Muscle layer of duodenum (tissue), 2 donors: ENCODE results near the gene SPIN2B.
"Not testable (repeated sequence)": the region's sequence is repeated elsewhere in the genome, so short reads cannot be mapped to it uniquely, and the experiment has no call there.

Experiments used
- H3K27ac ChIP-seq: one replicate; pipeline ENCODE4 v1.7.0; 2013; ENCODE audit warnings: mild to moderate bottlenecking, low read length
- H3K27me3 ChIP-seq: one replicate; pipeline ENCODE4 v1.7.0; 2013; ENCODE audit warnings: low read depth, mild to moderate bottlenecking, control low read depth, low read length
- H3K36me3 ChIP-seq, 2 donors: one replicate each; pipeline ENCODE4 v1.7.0; 2013; ENCODE audit warnings: low read length in 2 of 2, control low read depth in 1 of 2, mild to moderate bottlenecking in 1 of 2; ENCODE audit not compliant: insufficient read depth in 2 of 2, control insufficient read depth in 1 of 2
- H3K4me1 ChIP-seq, 2 donors: one replicate each; pipeline ENCODE4 v1.7.0; 2013; ENCODE audit warnings: low read length in 2 of 2, mild to moderate bottlenecking in 2 of 2, control low read depth in 1 of 2, moderate library complexity in 1 of 2; ENCODE audit not compliant: insufficient read depth in 2 of 2, control insufficient read depth in 1 of 2
- H3K4me3 ChIP-seq, 2 donors: one replicate each; pipeline ENCODE4 v1.7.0; 2013; ENCODE audit warnings: low read length in 2 of 2, low read depth in 1 of 2, mild to moderate bottlenecking in 1 of 2
- H3K9me3 ChIP-seq, 2 donors: one replicate each; pipeline ENCODE4 v1.7.0; 2013; ENCODE audit warnings: low read length in 2 of 2, control low read depth in 1 of 2, mild to moderate bottlenecking in 1 of 2; ENCODE audit not compliant: control insufficient read depth in 1 of 2
- donor health status: healthy.

SPIN2B gene

GRCh38 chrX:57121162-57121755, at the start of gene SPIN2B:
Gene SPIN2B, minus strand, starts transcription at chrX:57121548.
- Histone ChIP-seq H3K9me3 (no peaks in the 10 kb centered on the region), H3K4me3 (peak within 1 kb of the TSS; percentile 53 to 63), H3K4me1 (no peaks in the 10 kb centered on the region), H3K27me3 (no peaks in the 10 kb centered on the region), H3K27ac (peak within 1 kb of the TSS; percentile 23), H3K36me3 (no peaks in the 10 kb centered on the region)

DNA sequence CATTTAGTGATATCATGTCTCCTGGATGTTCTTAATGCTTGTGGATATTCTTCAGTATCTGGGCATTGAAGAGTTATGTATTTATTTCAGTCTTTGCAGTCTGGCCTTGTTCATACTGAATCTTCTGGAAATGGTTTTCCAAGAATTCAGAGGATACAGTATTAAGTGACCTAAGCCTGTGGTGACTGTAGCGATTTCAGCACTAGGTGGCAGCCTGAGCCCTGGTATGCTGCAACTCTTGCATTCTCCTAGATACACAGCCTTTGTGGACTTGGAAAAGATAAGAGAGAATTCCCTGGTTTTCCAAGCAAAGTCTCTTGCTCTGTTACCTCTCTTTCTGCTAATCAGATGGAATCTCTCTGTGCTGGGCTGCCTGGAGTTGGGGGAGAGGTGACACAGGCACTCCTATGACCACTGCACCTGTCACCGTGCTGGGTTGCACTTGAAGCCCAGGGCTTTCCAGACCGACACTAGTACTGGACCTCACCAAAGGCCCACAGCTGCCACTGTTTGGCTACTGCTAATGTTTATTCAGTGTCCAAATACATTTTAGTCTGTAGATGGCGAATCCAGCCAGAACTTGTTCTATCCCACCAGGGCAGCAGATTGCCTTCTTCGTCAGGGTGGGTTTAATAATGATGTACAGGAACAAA, 35.2 kb upstream of the SPIN2B start:
- Histone ChIP-seq H3K9me3 (no peaks in the 10 kb centered on the region), H3K4me1 (no peaks in the 10 kb centered on the region), H3K27me3 (no peaks in the 10 kb centered on the region), H3K36me3 (no peaks in the 10 kb centered on the region), H3K27ac (no peak overlapping the region), H3K4me3 (no peak overlapping the region)

- H3K4me3 ChIP-seq = no peak overlapping the region
- H3K27ac ChIP-seq = no peak overlapping the region
- H3K9me3 ChIP-seq = no peaks in the 10 kb centered on the region
- H3K27me3 ChIP-seq = no peaks in the 10 kb centered on the region
- no peaks in the 10 kb centered on the region for H3K36me3 ChIP-seq
- no peaks in the 10 kb centered on the region for H3K4me1 ChIP-seq
Measured at GRCh38 chrX:57155171-57155570, 33.8 kb upstream of the SPIN2B start.

DNA sequence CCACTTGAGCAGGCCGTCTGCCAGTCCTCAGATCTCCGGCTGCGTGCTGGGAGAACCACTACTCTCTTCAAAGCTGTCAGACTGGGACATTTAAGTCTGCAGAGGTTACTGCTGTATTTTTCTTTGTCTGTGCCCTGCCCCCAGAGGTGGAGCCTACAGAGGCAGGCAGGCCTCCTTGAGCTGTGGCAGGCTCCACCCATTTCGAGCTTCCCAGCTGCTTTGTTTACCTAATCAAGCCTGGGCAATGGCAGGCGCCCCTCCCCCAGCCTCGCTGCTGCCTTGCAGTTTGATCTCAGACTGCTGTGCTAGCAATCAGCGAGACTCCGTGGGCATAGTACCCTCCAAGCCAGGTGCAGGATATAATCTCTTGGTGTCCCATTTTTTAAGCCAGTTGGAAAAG, 30.9 kb upstream of the SPIN2B start:
- H3K4me3 ChIP-seq, H3K36me3 ChIP-seq, H3K9me3 ChIP-seq, H3K27ac ChIP-seq, H3K27me3 ChIP-seq, H3K4me1 ChIP-seq: not testable (repeated sequence)

DNA sequence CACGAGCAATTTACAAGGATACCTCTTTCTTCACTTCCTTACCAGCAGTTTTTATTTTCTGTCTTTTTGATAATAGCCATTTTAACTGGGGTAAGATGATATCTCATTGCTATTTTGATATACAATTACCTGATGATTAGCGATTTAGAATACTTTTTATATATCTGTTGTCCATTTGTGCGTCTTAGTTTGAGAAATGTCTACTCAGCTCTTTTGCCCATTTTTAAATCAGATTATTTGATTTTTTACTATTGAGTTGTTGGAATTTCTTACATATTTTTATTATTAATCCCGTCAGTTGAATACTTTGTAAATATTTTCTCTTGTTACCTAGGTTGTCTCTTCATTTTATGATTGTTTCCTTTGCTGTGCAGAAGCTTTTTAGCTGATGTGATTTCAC, 17.3 kb upstream of the SPIN2B start:
- no peak overlapping the region for H3K27ac ChIP-seq
- no peaks in the 10 kb centered on the region for H3K36me3 ChIP-seq
- no peaks in the 10 kb centered on the region for H3K4me1 ChIP-seq
- no peak overlapping the region for H3K4me3 ChIP-seq
- no peaks in the 10 kb centered on the region for H3K9me3 ChIP-seq
- no peaks in the 10 kb centered on the region for H3K27me3 ChIP-seq

GRCh38 chrX:57137501-57137900, 16.2 kb upstream of the SPIN2B start:
- Histone ChIP-seq H3K4me3 (peak overlapping the region in 1 of 2 donors; percentile 54), H3K4me1 (no peaks in the 10 kb centered on the region), H3K27ac (no peak overlapping the region), H3K27me3 (no peaks in the 10 kb centered on the region), H3K36me3 (no peaks in the 10 kb centered on the region), H3K9me3 (no peaks in the 10 kb centered on the region)

DNA sequence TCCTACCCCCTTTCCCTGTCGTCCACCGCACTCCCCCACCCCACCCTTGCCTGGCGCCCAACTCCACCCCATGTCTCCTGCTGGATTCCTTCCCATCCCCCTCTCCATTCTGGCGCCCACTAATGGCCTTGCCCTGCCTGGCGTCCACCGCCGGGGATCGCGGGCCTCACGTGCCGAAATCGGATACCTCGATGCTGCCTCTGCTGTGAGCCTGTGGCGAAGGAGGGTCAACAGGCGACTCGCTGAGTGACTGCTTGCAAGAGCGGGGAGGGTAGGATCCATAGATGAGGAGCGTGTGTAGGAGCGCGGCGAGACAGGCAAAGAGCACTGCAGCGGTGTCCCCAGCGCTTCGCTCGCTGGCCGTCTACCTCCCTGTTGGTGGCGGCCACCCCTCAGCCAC, 15.7 kb upstream of the SPIN2B start, which contains the start of gene SPIN2A:
SPIN2A (minus strand) TSS at position 325 of the 400 bp plus-strand sequence. CDS start 800 bp downstream, outside the sequence.
- not testable (repeated sequence) for H3K27ac ChIP-seq, H3K27me3 ChIP-seq
- peak within 1 kb of the TSS in 1 of 2 donors; percentile 54 for H3K4me3 ChIP-seq

GRCh38 chrX:57136589-57136988, 15.2 kb upstream of the SPIN2B start:
- H3K36me3 ChIP-seq, H3K27ac ChIP-seq, H3K27me3 ChIP-seq, H3K9me3 ChIP-seq, H3K4me1 ChIP-seq: not testable (repeated sequence)
- peak overlapping the region in 1 of 2 donors; percentile 54 for H3K4me3 ChIP-seq

More for the DNA sequence above, 15.7 kb upstream of the SPIN2B start, which contains the start of gene SPIN2A:
- not testable (repeated sequence) for H3K9me3 ChIP-seq, H3K36me3 ChIP-seq, H3K4me1 ChIP-seq

GRCh38 chrX:57135287-57135686, 13.9 kb upstream of the SPIN2B start:
- Histone ChIP-seq H3K36me3 (no peaks in the 10 kb centered on the region), H3K4me1 (no peaks in the 10 kb centered on the region), H3K27me3 (no peaks in the 10 kb centered on the region), H3K27ac (no peak overlapping the region), H3K9me3 (no peaks in the 10 kb centered on the region), H3K4me3 (no peak overlapping the region)

- no peaks in the 10 kb centered on the region for H3K36me3 ChIP-seq
- no peak overlapping the region for H3K27ac ChIP-seq
- no peaks in the 10 kb centered on the region for H3K4me1 ChIP-seq
- H3K27me3 ChIP-seq = no peaks in the 10 kb centered on the region
- no peaks in the 10 kb centered on the region for H3K9me3 ChIP-seq
- H3K4me3 ChIP-seq = no peak overlapping the region
Measured at GRCh38 chrX:57134702-57135101, 13.4 kb upstream of the SPIN2B start.

DNA sequence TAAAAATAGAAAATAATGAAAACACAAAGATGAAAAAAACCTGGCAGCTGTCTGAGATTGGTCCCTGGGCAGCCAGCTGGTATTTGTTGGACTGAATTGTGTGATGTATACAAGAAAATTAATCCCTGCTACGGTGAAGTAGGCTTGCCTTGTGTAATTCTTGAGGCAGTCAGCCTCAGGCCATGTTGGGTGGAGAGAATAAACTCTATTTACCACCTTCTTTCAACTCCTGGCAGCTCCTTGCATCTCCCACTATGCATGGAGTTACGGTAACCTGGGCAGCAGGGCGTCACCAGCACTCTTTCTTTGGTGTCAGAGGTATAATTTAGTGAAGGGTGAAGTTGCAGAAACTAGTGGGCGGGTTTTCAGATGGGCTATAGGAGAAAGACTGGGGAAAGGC, 12.4 kb upstream of the SPIN2B start:
- no peaks in the 10 kb centered on the region for H3K36me3 ChIP-seq
- H3K9me3 ChIP-seq = no peaks in the 10 kb centered on the region
- no peak overlapping the region for H3K27ac ChIP-seq
- H3K4me1 ChIP-seq = no peaks in the 10 kb centered on the region
- no peaks in the 10 kb centered on the region for H3K27me3 ChIP-seq
- H3K4me3 ChIP-seq = no peak overlapping the region

DNA sequence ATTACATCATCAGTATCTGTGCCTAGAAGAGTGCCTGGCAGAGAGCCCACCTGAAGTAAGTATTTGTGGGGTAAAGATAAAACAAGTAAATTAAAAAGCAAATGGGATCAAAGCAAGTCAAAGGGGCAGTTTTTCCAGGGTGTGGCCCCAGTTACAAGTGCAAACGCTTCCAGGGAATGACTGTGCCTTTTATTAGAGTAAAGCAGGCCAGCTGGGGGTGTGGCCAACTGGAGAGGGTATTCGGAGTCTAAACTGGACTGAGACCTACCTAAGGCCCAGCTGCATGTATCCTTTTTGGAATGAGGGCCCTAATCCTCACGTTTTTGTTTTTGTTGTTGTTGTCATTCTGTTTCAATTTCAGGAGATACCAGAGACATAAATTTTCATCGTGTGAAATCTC, 11.9 kb upstream of the SPIN2B start:
- not testable (repeated sequence) for H3K36me3 ChIP-seq, H3K4me3 ChIP-seq, H3K9me3 ChIP-seq, H3K4me1 ChIP-seq, H3K27me3 ChIP-seq, H3K27ac ChIP-seq
